Liver (tissue), 9 donors: ENCODE data around the gene PAQR4. TPM values are rescaled to one million over a fixed set of nuclear protein-coding genes. Genes with fewer than 3 reads are reported as not detected.

Experiments
- DNase-seq: peaks from one replicate; pipeline ENCODE4 v3.0.0-alpha.2; 2017; ENCODE audit warnings: low spot score
- H3K27ac ChIP-seq, 2 donors: one replicate each; pipeline ENCODE4 v1.7.0; 2013; ENCODE audit warnings: inconsistent platforms in 2 of 2, low read length in 2 of 2, control low read depth in 1 of 2, low read depth in 1 of 2, mild to moderate bottlenecking in 1 of 2
- H3K27me3 ChIP-seq, 4 donors: one replicate each; pipeline versions ENCODE4 v1.6.1 to v1.7.0; 2013; ENCODE audit warnings: low read length in 3 of 4, inconsistent platforms in 1 of 4, mild to moderate bottlenecking in 1 of 4, moderate library complexity in 1 of 4; ENCODE audit not compliant: control insufficient read depth in 4 of 4, insufficient read depth in 4 of 4
- H3K36me3 ChIP-seq, 4 donors: one replicate each; pipeline versions ENCODE4 v1.6.1 to v1.7.0; 2013; ENCODE audit warnings: low read length in 3 of 4, mild to moderate bottlenecking in 3 of 4, low read depth in 1 of 4, moderate library complexity in 1 of 4; ENCODE audit not compliant: control insufficient read depth in 4 of 4, insufficient read depth in 3 of 4
- H3K4me1 ChIP-seq, 4 donors: one replicate each; pipeline versions ENCODE4 v1.6.1 to v1.7.0; 2013; ENCODE audit warnings: low read length in 3 of 4, mild to moderate bottlenecking in 3 of 4, moderate library complexity in 1 of 4; ENCODE audit not compliant: control insufficient read depth in 4 of 4, insufficient read depth in 4 of 4
- H3K4me3 ChIP-seq, 3 donors: one replicate each; pipeline versions ENCODE4 v1.6.1 to v1.7.0; 2013; ENCODE audit warnings: low read length in 3 of 3, control low read depth in 1 of 3, low read depth in 1 of 3, mild to moderate bottlenecking in 1 of 3
- H3K9ac ChIP-seq, 2 donors: one replicate each; pipeline ENCODE4 v1.7.0; 2013; ENCODE audit warnings: low read length in 2 of 2, mild to moderate bottlenecking in 2 of 2, moderate library complexity in 2 of 2, control low read depth in 1 of 2, low read depth in 1 of 2
- H3K9me3 ChIP-seq, 4 donors: one replicate each; pipeline versions ENCODE4 v1.6.1 to v1.7.0; 2013; ENCODE audit warnings: low read length in 3 of 4; ENCODE audit not compliant: control insufficient read depth in 4 of 4
- EGR1 ChIP-seq, 2 donors: IDR thresholded peaks; 2 replicates each; pipeline ENCODE4 v1.6.1; 2016 to 2018; ENCODE audit warnings: antibody characterized with exemption in 2 of 2, low read depth in 2 of 2
- FOXA1 ChIP-seq: IDR thresholded peaks from 2 replicates; pipeline ENCODE4 v1.6.1; 2016; ENCODE audit warnings: antibody characterized with exemption
- GABPA ChIP-seq, 2 donors: IDR thresholded peaks in 1 of 2; conservative IDR thresholded peaks in 1 of 2; 2 replicates each; pipeline ENCODE4 v1.6.1; 2016; ENCODE audit warnings: antibody characterized with exemption in 2 of 2, mild to moderate bottlenecking in 1 of 2, moderate library complexity in 1 of 2
- HNF4A ChIP-seq, 2 donors: conservative IDR thresholded peaks; 2 replicates each; pipeline ENCODE4 v1.6.1; 2016; ENCODE audit warnings: antibody characterized with exemption in 2 of 2, mild to moderate bottlenecking in 2 of 2
- HNF4G ChIP-seq: IDR thresholded peaks from 2 replicates; pipeline ENCODE4 v1.6.1; 2016; ENCODE audit warnings: antibody characterized with exemption
- RAD21 ChIP-seq, 2 donors: IDR thresholded peaks; 2 replicates each; pipeline ENCODE4 v1.6.1; 2016; ENCODE audit warnings: antibody characterized with exemption in 2 of 2, mild to moderate bottlenecking in 2 of 2
- RXRA ChIP-seq, 2 donors: IDR thresholded peaks; 2 replicates each; pipeline ENCODE4 v1.6.1; 2017 to 2018; ENCODE audit warnings: antibody characterized with exemption in 2 of 2, mild to moderate bottlenecking in 1 of 2
- SP1 ChIP-seq: IDR thresholded peaks from 2 replicates; pipeline ENCODE4 v1.6.1; 2018; ENCODE audit warnings: antibody characterized with exemption, mild to moderate bottlenecking
- TAF1 ChIP-seq: conservative IDR thresholded peaks from 2 replicates; pipeline ENCODE4 v1.6.1; 2016; ENCODE audit warnings: antibody characterized with exemption, mild to moderate bottlenecking
- YY1 ChIP-seq: IDR thresholded peaks from 2 replicates; pipeline ENCODE4 v1.6.1; 2016; ENCODE audit warnings: antibody characterized with exemption, mild to moderate bottlenecking
- WGBS: extraction: QIAGEN DNeasy Blood & Tissue Kit; methylation state at CpG from one replicate; pipeline ENCODE4 v1.1.7; 2013; 5-methylcytosine and 5-hydroxymethylcytosine counted together
- polyA plus RNA-seq, 2 donors: library from polyadenylated mRNA; stranded (reverse) in 1 of 2; unstranded in 1 of 2; fragments of 200-250 nt in 1 of 2; fragments of >200 nt in 1 of 2; fragmentation: Nextera tagmentation in 1 of 2; extraction: Ambion mirVana in 1 of 2; gene quantifications; one replicate each; pipeline versions ENCODE4 v1.2.1 to v1.2.3, GENCODE V29; 2013 to 2015
- total RNA-seq, 2 donors: library from RNA; depleted of rRNA; stranded (reverse); fragments of >200 nt; gene quantifications; one replicate each; pipeline ENCODE4 v1.2.3, GENCODE V29; 2014
- TF ChIP-seq, protein P1 (sequence below): IDR thresholded peaks from 2 replicates; pipeline ENCODE4 v1.6.1; 2016; ENCODE audit warnings: antibody characterized with exemption
- TF ChIP-seq, protein P2 (sequence below): IDR thresholded peaks from 2 replicates; pipeline ENCODE4 v1.6.1; 2016; ENCODE audit warnings: antibody characterized with exemption
- TF ChIP-seq, protein P3 (sequence below): IDR thresholded peaks from 2 replicates; pipeline ENCODE4 v1.6.1; 2016; ENCODE audit warnings: antibody characterized with exemption
- TF ChIP-seq, protein P4 (sequence below): fragments of 150-350 bp; IDR thresholded peaks from 2 replicates; pipeline ENCODE4 v1.5.1; 2017; ENCODE audit warnings: improper control_type of control experiment, low read depth, low read length; ENCODE audit not compliant: missing input control
- TF ChIP-seq, protein P5 (sequence below): IDR thresholded peaks from 2 replicates; pipeline ENCODE4 v1.6.1; 2016; ENCODE audit warnings: antibody characterized with exemption, mild to moderate bottlenecking
- donor health status: healthy.
- donor health status: healthy.
- donor health status: healthy.
- donor health status: healthy.
- donor health status: healthy.

PAQR4 gene
- total and polyA plus RNA-seq, 4 donors = 0.63 to 9.9 (median 2.0) TPM

DNA sequence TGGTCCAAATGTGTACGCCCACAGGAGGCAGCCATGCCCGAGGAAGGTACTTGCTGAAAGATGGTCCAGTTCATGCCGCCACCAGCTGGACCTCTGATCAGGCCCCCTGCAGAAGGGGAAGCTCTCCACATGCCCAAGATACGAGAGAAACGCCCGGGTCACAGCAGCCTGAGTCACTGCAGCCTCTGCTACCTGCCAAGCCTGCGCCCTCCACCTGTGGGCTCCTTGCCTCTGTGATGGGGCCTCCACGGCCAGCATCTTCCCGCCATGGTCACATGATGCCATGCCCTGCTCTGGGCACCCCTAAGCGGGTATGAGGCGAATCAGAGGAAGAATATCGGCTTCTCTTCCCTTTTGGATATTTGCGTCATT is 18.8 kb upstream of the PAQR4 start:
- peaks cover 0 to 2% (median 0%) of the 10 kb centered on the region in 4 donors for H3K27me3 ChIP-seq
- 97% methylated on average over 13 of the region's 13 CpGs for WGBS
- H3K4me1 ChIP-seq = no peaks in the 10 kb centered on the region
- DNase-seq = no peak
- H3K4me3 ChIP-seq = no peak overlapping the region
- no peaks in the 10 kb centered on the region for H3K9me3 ChIP-seq
- H3K36me3 ChIP-seq = peaks cover 0 to 10% (median 0%) of the 10 kb centered on the region in 4 donors
- no peak overlapping the region for H3K9ac ChIP-seq
- H3K27ac ChIP-seq = no peak overlapping the region
- no peak for TF ChIP-seq RXRA (IDR thresholded peaks at IDR 0.05)
- TF ChIP-seq EGR1 (IDR thresholded peaks at IDR 0.05; ENCODE audit: low read depth in 2 of 2) = no peak
- TF ChIP-seq HNF4A (conservative IDR thresholded peaks at IDR 0.05) = no peak
- no peak for TF ChIP-seq FOXA1
- TF ChIP-seq, protein P1, sequence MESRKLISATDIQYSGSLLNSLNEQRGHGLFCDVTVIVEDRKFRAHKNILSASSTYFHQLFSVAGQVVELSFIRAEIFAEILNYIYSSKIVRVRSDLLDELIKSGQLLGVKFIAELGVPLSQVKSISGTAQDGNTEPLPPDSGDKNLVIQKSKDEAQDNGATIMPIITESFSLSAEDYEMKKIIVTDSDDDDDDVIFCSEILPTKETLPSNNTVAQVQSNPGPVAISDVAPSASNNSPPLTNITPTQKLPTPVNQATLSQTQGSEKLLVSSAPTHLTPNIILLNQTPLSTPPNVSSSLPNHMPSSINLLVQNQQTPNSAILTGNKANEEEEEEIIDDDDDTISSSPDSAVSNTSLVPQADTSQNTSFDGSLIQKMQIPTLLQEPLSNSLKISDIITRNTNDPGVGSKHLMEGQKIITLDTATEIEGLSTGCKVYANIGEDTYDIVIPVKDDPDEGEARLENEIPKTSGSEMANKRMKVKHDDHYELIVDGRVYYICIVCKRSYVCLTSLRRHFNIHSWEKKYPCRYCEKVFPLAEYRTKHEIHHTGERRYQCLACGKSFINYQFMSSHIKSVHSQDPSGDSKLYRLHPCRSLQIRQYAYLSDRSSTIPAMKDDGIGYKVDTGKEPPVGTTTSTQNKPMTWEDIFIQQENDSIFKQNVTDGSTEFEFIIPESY = no peak
- TF ChIP-seq, protein P2, sequence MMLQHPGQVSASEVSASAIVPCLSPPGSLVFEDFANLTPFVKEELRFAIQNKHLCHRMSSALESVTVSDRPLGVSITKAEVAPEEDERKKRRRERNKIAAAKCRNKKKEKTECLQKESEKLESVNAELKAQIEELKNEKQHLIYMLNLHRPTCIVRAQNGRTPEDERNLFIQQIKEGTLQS = no peak

DNA sequence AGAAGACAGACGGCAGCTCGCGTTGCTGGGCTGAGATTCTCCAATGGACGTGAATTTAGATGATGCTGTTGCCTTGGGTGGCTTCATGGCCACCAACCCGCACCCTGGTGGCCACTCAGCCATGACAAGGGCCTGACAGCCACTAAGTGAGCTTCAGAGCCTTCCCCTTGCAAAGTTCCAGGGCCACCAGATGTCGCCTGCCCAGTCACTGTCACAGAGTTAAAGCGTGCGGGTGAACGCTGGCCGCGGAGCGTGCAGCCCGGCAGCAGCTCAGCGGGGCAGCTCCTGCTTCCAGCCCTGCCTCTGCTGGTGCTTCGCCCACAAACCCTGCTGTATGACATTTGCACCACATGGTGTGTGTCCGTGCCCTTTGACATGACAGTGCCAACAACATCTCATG is 18.4 kb upstream of the PAQR4 start:
- WGBS = 83% methylated on average over 16 of the region's 16 CpGs

More for the DNA sequence above, 18.4 kb upstream of the PAQR4 start:
- Histone ChIP-seq H3K27ac (no peak overlapping the region), H3K36me3 (peaks cover 0 to 10% (median 0%) of the 10 kb centered on the region in 4 donors), H3K4me3 (no peak overlapping the region), H3K4me1 (no peaks in the 10 kb centered on the region), H3K9me3 (no peaks in the 10 kb centered on the region), H3K27me3 (peaks cover 0 to 2% (median 0%) of the 10 kb centered on the region in 4 donors), H3K9ac (no peak overlapping the region)
- DNase-seq = no peak
- no peak for TF ChIP-seq SP1
- no peak for TF ChIP-seq YY1
- TF ChIP-seq, protein P3, sequence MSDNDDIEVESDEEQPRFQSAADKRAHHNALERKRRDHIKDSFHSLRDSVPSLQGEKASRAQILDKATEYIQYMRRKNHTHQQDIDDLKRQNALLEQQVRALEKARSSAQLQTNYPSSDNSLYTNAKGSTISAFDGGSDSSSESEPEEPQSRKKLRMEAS = no peak
- TF ChIP-seq HNF4G = no peak
- TF ChIP-seq, protein P2 = no peak
- TF ChIP-seq GABPA (IDR thresholded peaks at IDR 0.05 in 1 of 2, conservative IDR thresholded peaks at IDR 0.05 in 1 of 2) = no peak
- TF ChIP-seq RAD21 (IDR thresholded peaks at IDR 0.05) = no peak
- TF ChIP-seq RXRA (IDR thresholded peaks at IDR 0.05) = no peak
- TF ChIP-seq, protein P4, sequence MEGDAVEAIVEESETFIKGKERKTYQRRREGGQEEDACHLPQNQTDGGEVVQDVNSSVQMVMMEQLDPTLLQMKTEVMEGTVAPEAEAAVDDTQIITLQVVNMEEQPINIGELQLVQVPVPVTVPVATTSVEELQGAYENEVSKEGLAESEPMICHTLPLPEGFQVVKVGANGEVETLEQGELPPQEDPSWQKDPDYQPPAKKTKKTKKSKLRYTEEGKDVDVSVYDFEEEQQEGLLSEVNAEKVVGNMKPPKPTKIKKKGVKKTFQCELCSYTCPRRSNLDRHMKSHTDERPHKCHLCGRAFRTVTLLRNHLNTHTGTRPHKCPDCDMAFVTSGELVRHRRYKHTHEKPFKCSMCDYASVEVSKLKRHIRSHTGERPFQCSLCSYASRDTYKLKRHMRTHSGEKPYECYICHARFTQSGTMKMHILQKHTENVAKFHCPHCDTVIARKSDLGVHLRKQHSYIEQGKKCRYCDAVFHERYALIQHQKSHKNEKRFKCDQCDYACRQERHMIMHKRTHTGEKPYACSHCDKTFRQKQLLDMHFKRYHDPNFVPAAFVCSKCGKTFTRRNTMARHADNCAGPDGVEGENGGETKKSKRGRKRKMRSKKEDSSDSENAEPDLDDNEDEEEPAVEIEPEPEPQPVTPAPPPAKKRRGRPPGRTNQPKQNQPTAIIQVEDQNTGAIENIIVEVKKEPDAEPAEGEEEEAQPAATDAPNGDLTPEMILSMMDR = no peak
- no peak for TF ChIP-seq TAF1
- TF ChIP-seq EGR1 (IDR thresholded peaks at IDR 0.05; ENCODE audit: low read depth in 2 of 2) = no peak
- TF ChIP-seq, protein P5, sequence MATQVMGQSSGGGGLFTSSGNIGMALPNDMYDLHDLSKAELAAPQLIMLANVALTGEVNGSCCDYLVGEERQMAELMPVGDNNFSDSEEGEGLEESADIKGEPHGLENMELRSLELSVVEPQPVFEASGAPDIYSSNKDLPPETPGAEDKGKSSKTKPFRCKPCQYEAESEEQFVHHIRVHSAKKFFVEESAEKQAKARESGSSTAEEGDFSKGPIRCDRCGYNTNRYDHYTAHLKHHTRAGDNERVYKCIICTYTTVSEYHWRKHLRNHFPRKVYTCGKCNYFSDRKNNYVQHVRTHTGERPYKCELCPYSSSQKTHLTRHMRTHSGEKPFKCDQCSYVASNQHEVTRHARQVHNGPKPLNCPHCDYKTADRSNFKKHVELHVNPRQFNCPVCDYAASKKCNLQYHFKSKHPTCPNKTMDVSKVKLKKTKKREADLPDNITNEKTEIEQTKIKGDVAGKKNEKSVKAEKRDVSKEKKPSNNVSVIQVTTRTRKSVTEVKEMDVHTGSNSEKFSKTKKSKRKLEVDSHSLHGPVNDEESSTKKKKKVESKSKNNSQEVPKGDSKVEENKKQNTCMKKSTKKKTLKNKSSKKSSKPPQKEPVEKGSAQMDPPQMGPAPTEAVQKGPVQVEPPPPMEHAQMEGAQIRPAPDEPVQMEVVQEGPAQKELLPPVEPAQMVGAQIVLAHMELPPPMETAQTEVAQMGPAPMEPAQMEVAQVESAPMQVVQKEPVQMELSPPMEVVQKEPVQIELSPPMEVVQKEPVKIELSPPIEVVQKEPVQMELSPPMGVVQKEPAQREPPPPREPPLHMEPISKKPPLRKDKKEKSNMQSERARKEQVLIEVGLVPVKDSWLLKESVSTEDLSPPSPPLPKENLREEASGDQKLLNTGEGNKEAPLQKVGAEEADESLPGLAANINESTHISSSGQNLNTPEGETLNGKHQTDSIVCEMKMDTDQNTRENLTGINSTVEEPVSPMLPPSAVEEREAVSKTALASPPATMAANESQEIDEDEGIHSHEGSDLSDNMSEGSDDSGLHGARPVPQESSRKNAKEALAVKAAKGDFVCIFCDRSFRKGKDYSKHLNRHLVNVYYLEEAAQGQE = no peak
